ENCODE results near the gene KDM2B. TPM values are rescaled to one million over a fixed set of nuclear protein-coding genes. Genes with fewer than 3 reads are reported as not detected.

Gene KDM2B
- total and polyA plus RNA-seq, 3 donors from 2014 or later, result 30.4 to 59.8 (median 54.9) TPM

- no peaks in the 10 kb centered on the region for H3K4me1 ChIP-seq
- intact Hi-C loops (cut with DNase I; ENCODE audit: low total_unique reads), result no loop called here
- TF ChIP-seq CTCF (IDR thresholded peaks at IDR 0.05) (no peak), POLR2A (IDR thresholded peaks at IDR 0.05) (no peak)
- no peaks in the 10 kb centered on the region for H3K9me3 ChIP-seq
- WGBS, 2 donors, result 97 to 100% methylated on average over 3 to 7 of the region's 7 CpGs
- DNase-seq, result no peak
- H3K27me3 ChIP-seq, result no peaks in the 10 kb centered on the region
- no peak overlapping the region for H3K27ac ChIP-seq
- no peaks in the 10 kb centered on the region for H3K36me3 ChIP-seq (ENCODE audit: low read depth, missing control alignments)
- no peak overlapping the region for H3K4me3 ChIP-seq
Observed at GRCh38 chr12:121549075-121549474, 31.7 kb downstream of the KDM2B start.

GRCh38 chr12:121545480-121545879 lies 35.3 kb downstream of the KDM2B start:
- H3K27me3 ChIP-seq, result no peaks in the 10 kb centered on the region
- intact Hi-C loops (cut with DNase I; ENCODE audit: low total_unique reads), result no loop called here
- no peak for DNase-seq
- H3K36me3 ChIP-seq (ENCODE audit: low read depth, missing control alignments), result no peaks in the 10 kb centered on the region
- H3K4me3 ChIP-seq, result no peak overlapping the region
- TF ChIP-seq POLR2A (IDR thresholded peaks at IDR 0.05) (no peak), CTCF (IDR thresholded peaks at IDR 0.05) (no peak)
- WGBS, 2 donors, result 95 to 98% methylated on average over 6 of the region's 6 CpGs
- H3K9me3 ChIP-seq, result no peaks in the 10 kb centered on the region
- H3K27ac ChIP-seq, result no peak overlapping the region
- H3K4me1 ChIP-seq, result no peaks in the 10 kb centered on the region

- DNase-seq, result no peak
- no peaks in the 10 kb centered on the region for H3K36me3 ChIP-seq (ENCODE audit: low read depth, missing control alignments)
- TF ChIP-seq POLR2A (IDR thresholded peaks at IDR 0.05), result no peak
- TF ChIP-seq CTCF (IDR thresholded peaks at IDR 0.05), result no peak
- H3K9me3 ChIP-seq, result no peaks in the 10 kb centered on the region
- H3K4me3 ChIP-seq, result no peak overlapping the region
- no peaks in the 10 kb centered on the region for H3K4me1 ChIP-seq
- intact Hi-C loops (cut with DNase I; ENCODE audit: low total_unique reads), result no loop called here
- H3K27me3 ChIP-seq, result no peaks in the 10 kb centered on the region
- no peak overlapping the region for H3K27ac ChIP-seq
- WGBS, 2 donors, result 90 to 95% methylated on average over 7 to 8 of the region's 8 CpGs
Observed at GRCh38 chr12:121543786-121544185, 37.0 kb downstream of the KDM2B start.

GRCh38 chr12:121539908-121540307 lies 40.9 kb downstream of the KDM2B start:
- Histone ChIP-seq H3K4me3 (no peak overlapping the region), H3K27me3 (no peaks in the 10 kb centered on the region), H3K4me1 (peaks cover 12% of the 10 kb centered on the region), H3K9me3 (no peaks in the 10 kb centered on the region), H3K27ac (no peak overlapping the region), H3K36me3 (ENCODE audit: low read depth, missing control alignments) (no peaks in the 10 kb centered on the region)
- intact Hi-C loops (cut with DNase I; ENCODE audit: low total_unique reads), result no loop called here
- no peak for TF ChIP-seq POLR2A (IDR thresholded peaks at IDR 0.05)
- TF ChIP-seq CTCF (IDR thresholded peaks at IDR 0.05), result no peak
- whole genome bisulfite sequencing, 2 donors, result 97% methylated on average over 6 of the region's 6 CpGs
- DNase-seq, result no peak

GRCh38 chr12:121538699-121539061 lies 42.1 kb downstream of the KDM2B start:
- Histone ChIP-seq H3K27ac (no peak overlapping the region), H3K36me3 (ENCODE audit: low read depth, missing control alignments) (no peaks in the 10 kb centered on the region), H3K9me3 (no peaks in the 10 kb centered on the region), H3K4me3 (no peak overlapping the region), H3K27me3 (no peaks in the 10 kb centered on the region), H3K4me1 (peaks cover 18% of the 10 kb centered on the region)
- no peak for DNase-seq
- TF ChIP-seq POLR2A (IDR thresholded peaks at IDR 0.05), result no peak
- TF ChIP-seq CTCF (IDR thresholded peaks at IDR 0.05), result no peak
- intact Hi-C loops (cut with DNase I; ENCODE audit: low total_unique reads), result no loop called here
- 25 to 57% methylated on average over 5 of the region's 5 CpGs for WGBS, 2 donors
